ENCODE results near the gene PI4KB. TPM values are rescaled to one million over a fixed set of nuclear protein-coding genes. Genes with fewer than 3 reads are reported as not detected.

PI4KB gene
- total RNA-seq, 1 experiment from 2014 or later: 45.1 TPM

- Histone ChIP-seq H3K27ac (ENCODE audit: low read depth, low read length) (no peak overlapping the region), H3K4me1 (ENCODE audit: control insufficient read depth in 1 of 2, insufficient read depth in 2 of 2, low read length in 2 of 2) (no peaks in the 10 kb centered on the region), H3K9me2 (ENCODE audit: insufficient read depth) (no peaks in the 10 kb centered on the region), H3K9me3 (ENCODE audit: control insufficient read depth in 1 of 2, insufficient read depth in 1 of 2, low read depth in 1 of 2, low read length in 2 of 2) (no peaks in the 10 kb centered on the region), H2AFZ (ENCODE audit: low read depth, low read length, poor library complexity, severe bottlenecking) (no peak overlapping the region), H3K27me3 (ENCODE audit: insufficient read depth, low read length) (no peaks in the 10 kb centered on the region), H3K9ac (ENCODE audit: low read length) (no peak overlapping the region), H3K4me3 (replicated peaks in 1 of 2; ENCODE audit: low read depth in 1 of 2, low read length in 2 of 2) (no peak overlapping the region), H3K4me2 (ENCODE audit: low read length) (no peak overlapping the region), H3K79me2 (ENCODE audit: insufficient read depth, low read length) (no peaks in the 10 kb centered on the region), H4K20me1 (ENCODE audit: insufficient read depth) (no peaks in the 10 kb centered on the region), H3K36me3 (ENCODE audit: control insufficient read depth in 1 of 2, insufficient read depth in 2 of 2, low read length in 2 of 2) (peaks cover 4 to 15% of the 10 kb centered on the region in 2 experiments; a peak in 2 of 4 replicates)
- POLR2A ChIA-PET: interaction anchor here (0.9 to 1.7 kb wide), 2 partner anchors 10 to 18 kb away, joined by 3 to 7 read pairs; partner anchors contain the start of gene ZNF687
- peak; percentile 45 for ATAC-seq
- intact Hi-C loops (cut with micrococcal nuclease): no loop called here
- RAD21 ChIA-PET (ENCODE audit: low non-redundant PET in 1 of 2, low total read pairs in 2 of 2, uncharacterized antibody in 2 of 2, unreplicated experiment in 2 of 2): interaction anchor here in 1 of 2 experiments (0.6 kb wide), 1 partner anchor 35 kb away, joined by 3 read pairs; the partner anchor contains the start of gene PI4KB
- no peak for TF ChIP-seq ZFX (IDR thresholded peaks at IDR 0.05)
- TF ChIP-seq, protein P1, sequence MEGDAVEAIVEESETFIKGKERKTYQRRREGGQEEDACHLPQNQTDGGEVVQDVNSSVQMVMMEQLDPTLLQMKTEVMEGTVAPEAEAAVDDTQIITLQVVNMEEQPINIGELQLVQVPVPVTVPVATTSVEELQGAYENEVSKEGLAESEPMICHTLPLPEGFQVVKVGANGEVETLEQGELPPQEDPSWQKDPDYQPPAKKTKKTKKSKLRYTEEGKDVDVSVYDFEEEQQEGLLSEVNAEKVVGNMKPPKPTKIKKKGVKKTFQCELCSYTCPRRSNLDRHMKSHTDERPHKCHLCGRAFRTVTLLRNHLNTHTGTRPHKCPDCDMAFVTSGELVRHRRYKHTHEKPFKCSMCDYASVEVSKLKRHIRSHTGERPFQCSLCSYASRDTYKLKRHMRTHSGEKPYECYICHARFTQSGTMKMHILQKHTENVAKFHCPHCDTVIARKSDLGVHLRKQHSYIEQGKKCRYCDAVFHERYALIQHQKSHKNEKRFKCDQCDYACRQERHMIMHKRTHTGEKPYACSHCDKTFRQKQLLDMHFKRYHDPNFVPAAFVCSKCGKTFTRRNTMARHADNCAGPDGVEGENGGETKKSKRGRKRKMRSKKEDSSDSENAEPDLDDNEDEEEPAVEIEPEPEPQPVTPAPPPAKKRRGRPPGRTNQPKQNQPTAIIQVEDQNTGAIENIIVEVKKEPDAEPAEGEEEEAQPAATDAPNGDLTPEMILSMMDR (IDR thresholded peaks at IDR 0.05 in 2 of 3, conservative IDR thresholded peaks at IDR 0.05 in 1 of 3; ENCODE audit: borderline replicate concordance in 1 of 3, insufficient read depth in 1 of 3, low read depth in 2 of 3, low read length in 2 of 3): 0 out of 6 replicates have a peak, but pooled peaks of 2 of the 3 experiments have one; percentile 3 to 13
- BruUV-seq (replicated peaks): TSS peak; percentile 16
- CTCF ChIA-PET: interaction anchor here (1.3 kb wide), 1 partner anchor 9 kb away, joined by 7 read pairs; no protein-coding TSS in a partner anchor
- DNase-seq (ENCODE audit: low read depth, low spot score): no peak
Measured at GRCh38 chr1:151292207-151293030, 34.8 kb downstream of the PI4KB start.

GRCh38 chr1:151290709-151291303, 36.4 kb downstream of the PI4KB start:
- H3K79me2 ChIP-seq (ENCODE audit: insufficient read depth, low read length): no peaks in the 10 kb centered on the region
- no peaks in the 10 kb centered on the region for H3K27me3 ChIP-seq (ENCODE audit: insufficient read depth, low read length)
- H3K4me3 ChIP-seq (replicated peaks in 1 of 2; ENCODE audit: low read depth in 1 of 2, low read length in 2 of 2): no peak overlapping the region
- H3K9me3 ChIP-seq (ENCODE audit: control insufficient read depth in 1 of 2, insufficient read depth in 1 of 2, low read depth in 1 of 2, low read length in 2 of 2): no peaks in the 10 kb centered on the region
- BruUV-seq (replicated peaks): no TSS peak
- no peaks in the 10 kb centered on the region for H3K9me2 ChIP-seq (ENCODE audit: insufficient read depth)
- no peak for ATAC-seq
- intact Hi-C loops (cut with micrococcal nuclease): no loop called here
- H3K27ac ChIP-seq (ENCODE audit: low read depth, low read length): no peak overlapping the region; the same call in 1 of the 2 replicates
- CTCF ChIA-PET: no interaction called here
- no peaks in the 10 kb centered on the region for H4K20me1 ChIP-seq (ENCODE audit: insufficient read depth)
- H3K9ac ChIP-seq (ENCODE audit: low read length): no peak overlapping the region
- no peak overlapping the region for H2AFZ ChIP-seq (ENCODE audit: low read depth, low read length, poor library complexity, severe bottlenecking)
- POLR2A ChIA-PET: no interaction called here
- DNase-seq (ENCODE audit: low read depth, low spot score): no peak
- H3K36me3 ChIP-seq (ENCODE audit: control insufficient read depth in 1 of 2, insufficient read depth in 2 of 2, low read length in 2 of 2): peaks cover 12 to 16% of the 10 kb centered on the region in 2 experiments; a peak in 3 of 4 replicates
- H3K4me1 ChIP-seq (ENCODE audit: control insufficient read depth in 1 of 2, insufficient read depth in 2 of 2, low read length in 2 of 2): no peaks in the 10 kb centered on the region
- RAD21 ChIA-PET (ENCODE audit: low non-redundant PET in 1 of 2, low total read pairs in 2 of 2, uncharacterized antibody in 2 of 2, unreplicated experiment in 2 of 2): no interaction called here
- H3K4me2 ChIP-seq (ENCODE audit: low read length): no peak overlapping the region
- no peak for TF ChIP-seq ZFX (IDR thresholded peaks at IDR 0.05)
- TF ChIP-seq EZH2phosphoT487 (IDR thresholded peaks at IDR 0.05; ENCODE audit: borderline replicate concordance): no peak
- TF ChIP-seq ZBTB33 (IDR thresholded peaks at IDR 0.05; ENCODE audit: extremely low read depth, insufficient replicate concordance, low read length): no peak
- TF ChIP-seq EGR1 (IDR thresholded peaks at IDR 0.05; ENCODE audit: low read depth): no peak
- TF ChIP-seq SP1 (IDR thresholded peaks at IDR 0.05; ENCODE audit: low read depth): no peak
- no peak for TF ChIP-seq SRF (IDR thresholded peaks at IDR 0.05; ENCODE audit: low read depth)
- no peak for TF ChIP-seq REST (IDR thresholded peaks at IDR 0.05; ENCODE audit: low read depth)
- TF ChIP-seq POLR2A (IDR thresholded peaks at IDR 0.05; ENCODE audit: borderline replicate concordance, extremely low read depth, insufficient read depth, insufficient read length): no peak
- no peak for TF ChIP-seq JUND (IDR thresholded peaks at IDR 0.05)

Data from HCT116 (cell line).